HG03571 (cell line): Measurements from ENCODE around the gene SH3RF3.

Source experiments
- ATAC-seq: cut with Tn5 transposase; IDR thresholded peaks from one replicate; pipeline ENCODE4 v1.9.1; 2021; ENCODE audit not compliant: unreplicated experiment

SH3RF3 gene

GRCh38 chr2:109371481-109372170 lies 242.6 kb downstream of the SH3RF3 start:
- ATAC-seq = no peak

GRCh38 chr2:109372171-109372568 lies 243.2 kb downstream of the SH3RF3 start:
- ATAC-seq = no peak

- no peak for ATAC-seq
These were observed 243.6 kb downstream of the SH3RF3 start for GRCh38 chr2:109372614-109373013.

- ATAC-seq = no peak
These were observed 245.0 kb downstream of the SH3RF3 start for GRCh38 chr2:109373791-109374547.

GRCh38 chr2:109374548-109375130 lies 245.6 kb downstream of the SH3RF3 start:
- ATAC-seq = no peak

GRCh38 chr2:109375131-109375561 lies 246.1 kb downstream of the SH3RF3 start:
- ATAC-seq = no peak

- ATAC-seq = no peak
These were observed 246.7 kb downstream of the SH3RF3 start for GRCh38 chr2:109375656-109376055.

GRCh38 chr2:109376115-109376514 lies 247.1 kb downstream of the SH3RF3 start:
- ATAC-seq = no peak

GRCh38 chr2:109376796-109377495 lies 247.9 kb downstream of the SH3RF3 start:
- no peak for ATAC-seq

GRCh38 chr2:109377976-109378375 lies 249.0 kb downstream of the SH3RF3 start:
- no peak for ATAC-seq

- no peak for ATAC-seq
These were observed 249.7 kb downstream of the SH3RF3 start for GRCh38 chr2:109378682-109379081.

GRCh38 chr2:109379507-109379906 lies 250.5 kb downstream of the SH3RF3 start:
- no peak for ATAC-seq

GRCh38 chr2:109380502-109381326 lies 251.7 kb downstream of the SH3RF3 start:
- ATAC-seq = no peak

- ATAC-seq = no peak
These were observed 252.4 kb downstream of the SH3RF3 start for GRCh38 chr2:109381327-109381820.

- no peak for ATAC-seq
These were observed 253.4 kb downstream of the SH3RF3 start for GRCh38 chr2:109382226-109382895.

GRCh38 chr2:109382951-109383350 lies 253.9 kb downstream of the SH3RF3 start:
- no peak for ATAC-seq

GRCh38 chr2:109383505-109384307 lies 254.7 kb downstream of the SH3RF3 start:
- no peak for ATAC-seq

GRCh38 chr2:109384308-109385271 lies 255.6 kb downstream of the SH3RF3 start:
- ATAC-seq = no peak
